Measurements from ENCODE around the gene VPS4B. TPM values are rescaled to one million over a fixed set of nuclear protein-coding genes. Genes with fewer than 3 reads are reported as not detected.

The VPS4B gene
- total RNA-seq, 1 experiment from 2014 or later = 60.2 TPM

GRCh38 chr18:63421514-63421913 is 762 bp downstream of the VPS4B start:
- no peaks in the 10 kb centered on the region for H3K27me3 ChIP-seq (ENCODE audit: insufficient read depth, low read length)
- no peak overlapping the region for H3K56ac ChIP-seq (ENCODE audit: insufficient read length, low read depth, low read length)
- H3K14ac ChIP-seq (ENCODE audit: insufficient read depth, low read length) = no peak overlapping the region
- Mint-ChIP-seq H3K27ac (peak overlapping the region; percentile 22 to 100 (median 100); a peak in 4 of 7 replicates), H3K9me3 (no peaks in the 10 kb centered on the region), H3K36me3 (ENCODE audit: insufficient read depth in 1 of 3, low read depth in 3 of 3) (peaks cover 0 to 9% (median 0%) of the 10 kb centered on the region in 3 experiments; a peak in 3 of 7 replicates), H3K27me3 (ENCODE audit: low read depth) (no peaks in the 10 kb centered on the region), H3K4me1 (peaks cover 12 to 17% of the 10 kb centered on the region in 2 experiments), H3K4me3 (peak overlapping the region; percentile 99 to 100)
- H4K8ac ChIP-seq (replicated peaks; ENCODE audit: insufficient read length, low read depth, low read length) = no peak overlapping the region
- peak overlapping the region; percentile 78 for H3K9ac ChIP-seq (ENCODE audit: extremely low read depth, insufficient read length, low read length)
- no peak overlapping the region for H3K23ac ChIP-seq (ENCODE audit: insufficient read length, low read depth, low read length)
- no peak overlapping the region for H2AFZ ChIP-seq (ENCODE audit: low read length)
- H3K9me3 ChIP-seq (ENCODE audit: control insufficient read depth, low read depth, low read length) = no peaks in the 10 kb centered on the region
- peaks cover 19% of the 10 kb centered on the region; the same call in 1 of the 2 replicates for H3K79me2 ChIP-seq (ENCODE audit: insufficient read depth, low read length)
- H2AK5ac ChIP-seq (ENCODE audit: insufficient read length, low read length) = no peak overlapping the region
- peak overlapping the region; percentile 98 for H3K4me2 ChIP-seq (ENCODE audit: insufficient read depth, insufficient read length, low read length)
- no peak overlapping the region for H3T11ph ChIP-seq (ENCODE audit: low read length)
- no peak overlapping the region for H4K91ac ChIP-seq (ENCODE audit: insufficient read length, low read depth, low read length)
- no peaks in the 10 kb centered on the region for H3K4me1 ChIP-seq (ENCODE audit: insufficient read depth, low read length)
- H4K20me1 ChIP-seq (ENCODE audit: control insufficient read depth, insufficient read depth, insufficient read length) = no peaks in the 10 kb centered on the region
- no peak overlapping the region for H2BK20ac ChIP-seq (ENCODE audit: low read depth, low read length, poor library complexity, severe bottlenecking)
- TF ChIP-seq CTCF (conservative IDR thresholded peaks at IDR 0.05) = no peak
- H3K27ac ChIP-seq (ENCODE audit: insufficient read length, low read depth, low read length) = no peak overlapping the region
- DNase-seq = no peak
- no peak overlapping the region for H3K18ac ChIP-seq (ENCODE audit: insufficient read length, low read depth, low read length)
- no CpG with 5 or more reads among the region's 6 CpGs for WGBS (ENCODE audit: extremely low coverage, insufficient read length, low lambda C conversion rate)
- H3K4ac ChIP-seq (ENCODE audit: low read depth, low read length) = no peak overlapping the region
- no peak overlapping the region for H2BK15ac ChIP-seq (ENCODE audit: low read depth, low read length)
- H3K79me1 ChIP-seq (ENCODE audit: insufficient read depth, low read depth, low read length, poor library complexity, severe bottlenecking) = peaks cover 9% of the 10 kb centered on the region
- H4K5ac ChIP-seq (ENCODE audit: insufficient read length, low read depth, low read length) = no peak overlapping the region
- H2BK12ac ChIP-seq (ENCODE audit: insufficient read length, low read depth, low read length) = no peak overlapping the region
- H2BK120ac ChIP-seq (ENCODE audit: low read depth, low read length, poor library complexity, severe bottlenecking) = no peak overlapping the region
- no peak overlapping the region for H2BK5ac ChIP-seq (ENCODE audit: insufficient read length, low read length)
- H3K23me2 ChIP-seq (ENCODE audit: insufficient read length, low read depth, low read length, poor library complexity, severe bottlenecking) = peaks cover 11% of the 10 kb centered on the region

Data from H9 (cell line).